IPS-18c (cell line): ENCODE measurements around the gene ZNF613.
"Not testable (repeated sequence)": the region's sequence is repeated elsewhere in the genome, so short reads cannot be mapped to it uniquely, and the experiment has no call there.

Experiments
- H3K4me3 ChIP-seq: 2 replicates; pipeline ENCODE4 v1.7.0; 2013; ENCODE audit warnings: low read depth, mild to moderate bottlenecking, low read length, moderate library complexity; ENCODE audit not compliant: insufficient read depth
- H3K9me3 ChIP-seq: one replicate; pipeline ENCODE4 v1.6.1; 2013; ENCODE audit warnings: mild to moderate bottlenecking, low read length, moderate library complexity; ENCODE audit not compliant: control insufficient read depth, insufficient read depth

The ZNF613 gene

DNA sequence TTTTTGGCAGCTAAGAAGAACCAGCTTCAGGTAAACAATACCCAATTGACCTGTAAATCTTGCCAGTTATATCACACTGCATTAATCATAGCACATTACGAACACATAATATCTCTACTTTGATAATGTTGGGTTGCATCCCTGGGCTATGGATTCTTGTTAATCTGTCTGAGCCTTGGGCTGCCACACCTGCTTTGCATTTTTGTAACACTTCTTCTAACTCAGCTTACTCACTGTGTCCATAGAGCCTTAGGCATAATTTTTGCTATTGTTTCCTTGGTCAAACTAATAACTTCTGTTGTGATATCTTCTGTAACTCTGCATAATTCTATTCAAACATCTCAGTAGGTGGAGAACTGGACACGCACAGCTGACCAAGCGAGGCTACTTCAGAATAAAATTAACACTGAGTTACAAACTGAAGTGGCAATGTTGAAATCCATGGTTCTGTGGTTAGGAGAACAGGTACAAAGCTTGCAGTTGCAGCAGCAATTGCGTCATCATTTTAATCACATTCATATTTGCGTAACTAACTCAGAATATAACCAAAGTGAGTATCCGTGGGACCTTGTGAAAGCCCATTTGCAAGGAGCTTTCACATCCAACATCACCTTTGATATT lies 53.0 kb downstream of the ZNF613 start:
- H3K9me3 ChIP-seq: peaks cover 4% of the 10 kb centered on the region
- H3K4me3 ChIP-seq: no peak overlapping the region

DNA sequence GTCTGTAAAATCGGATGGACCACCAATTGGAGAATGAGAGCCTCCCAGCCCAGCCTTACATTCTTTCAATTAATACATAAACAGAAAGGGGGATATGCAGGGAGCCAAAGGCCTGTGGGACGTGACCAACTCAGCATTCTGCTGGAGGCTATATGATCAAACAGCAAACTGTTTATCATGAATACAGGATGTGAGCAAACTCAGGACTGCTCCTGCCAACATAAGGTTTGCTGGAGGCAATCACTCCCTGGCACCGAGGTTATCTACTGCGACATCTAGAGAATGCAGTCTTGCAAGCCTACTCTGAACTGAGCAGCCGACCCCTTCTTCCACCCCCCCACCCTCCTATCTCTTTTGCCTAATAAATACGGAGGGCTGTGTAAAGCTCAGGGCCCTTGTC lies 53.7 kb downstream of the ZNF613 start:
- H3K4me3 ChIP-seq, H3K9me3 ChIP-seq: not testable (repeated sequence)

DNA sequence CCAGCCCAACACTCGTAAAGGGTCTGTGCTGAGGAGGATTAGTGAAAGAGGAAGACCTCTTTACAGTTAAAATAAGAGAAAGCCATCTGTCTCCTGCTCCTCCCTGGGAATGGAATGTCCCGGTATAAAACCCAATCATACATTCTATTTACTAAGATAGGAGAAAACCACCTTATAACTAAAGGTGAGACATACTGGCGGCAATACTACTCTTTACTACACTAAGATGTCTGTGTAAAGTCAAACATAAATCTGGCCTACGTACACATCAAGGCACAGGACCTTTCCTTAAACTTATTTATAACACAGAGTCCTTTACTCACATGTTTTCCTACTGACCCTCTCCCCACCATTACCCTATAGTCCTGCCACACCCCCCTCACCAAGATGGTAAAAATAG lies 56.1 kb downstream of the ZNF613 start:
- Histone ChIP-seq H3K4me3 (no peak overlapping the region), H3K9me3 (peaks cover 4% of the 10 kb centered on the region)

DNA sequence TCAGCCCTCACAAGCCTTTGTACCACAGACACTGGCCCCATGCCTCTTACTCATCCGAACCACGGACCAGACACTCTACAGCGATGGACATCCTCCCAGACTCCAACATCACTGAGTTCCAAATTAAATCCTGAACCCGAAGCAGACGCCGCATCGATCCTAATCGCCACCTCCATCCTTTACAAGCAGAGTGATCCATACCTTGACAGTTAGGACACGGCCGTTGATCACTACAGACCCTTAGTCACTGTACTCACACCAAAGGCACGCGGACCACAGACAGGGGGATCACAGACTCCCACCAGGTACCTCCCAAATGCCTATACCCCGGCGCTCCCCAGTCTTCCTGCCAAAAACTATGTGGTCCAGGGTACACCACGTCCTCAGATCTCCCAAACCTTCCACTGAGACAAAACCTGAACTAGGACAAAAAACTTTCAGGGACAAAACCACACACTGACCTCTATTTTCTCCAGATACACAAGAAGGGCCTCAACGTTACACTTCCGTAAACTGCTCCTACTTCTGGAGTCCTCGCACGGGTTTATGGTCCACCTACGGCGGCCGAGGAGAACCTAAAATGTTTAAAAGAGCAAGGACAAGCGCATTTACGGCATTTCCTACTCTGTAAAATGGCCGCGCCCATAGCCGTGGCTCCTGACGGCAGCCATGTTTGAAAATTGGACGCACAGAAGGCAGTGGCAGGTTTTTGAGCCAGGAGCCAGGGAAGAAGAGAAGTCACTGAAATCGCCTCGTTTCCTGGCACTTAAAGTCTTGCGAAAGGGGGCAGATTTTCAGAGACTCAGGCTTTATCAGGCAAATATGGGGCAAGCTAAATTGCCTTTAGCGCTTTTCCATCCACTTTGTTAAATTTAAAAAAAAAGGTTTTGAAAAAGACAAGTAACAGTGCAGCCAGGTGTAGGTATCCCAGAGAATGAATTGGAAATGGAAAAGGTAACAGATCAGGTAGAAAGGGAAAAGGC lies 59.3 kb downstream of the ZNF613 start, which contains the start of gene ZNF350:
Gene ZNF350 (minus strand): TSS at position 532 of the 983 bp plus-strand sequence. CDS start 12,480 bp downstream, outside the sequence.
- Histone ChIP-seq H3K9me3 (no peaks in the 10 kb centered on the region), H3K4me3 (peak within 1 kb of the TSS; percentile 72)

DNA sequence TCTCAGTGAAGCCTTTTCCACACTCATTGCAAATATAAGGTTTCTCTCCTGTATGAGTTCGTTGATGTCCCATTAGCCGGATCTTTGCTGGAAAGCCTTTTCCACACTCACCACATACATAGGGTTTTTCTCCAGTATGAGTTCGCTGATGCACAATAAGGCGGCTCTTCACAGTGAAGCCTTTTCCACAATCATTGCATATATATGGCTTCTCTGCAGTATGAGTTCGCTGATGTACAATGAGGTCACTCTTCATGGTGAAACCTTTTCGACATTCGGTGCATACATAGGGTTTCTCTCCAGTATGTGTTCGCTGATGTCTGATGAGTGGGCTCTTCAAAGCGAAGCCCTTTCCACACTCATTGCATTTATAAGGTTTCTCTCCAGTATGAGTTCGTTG lies 66.2 kb downstream of the ZNF613 start:
- peaks cover 16% of the 10 kb centered on the region for H3K9me3 ChIP-seq
- H3K4me3 ChIP-seq: no peak overlapping the region

DNA sequence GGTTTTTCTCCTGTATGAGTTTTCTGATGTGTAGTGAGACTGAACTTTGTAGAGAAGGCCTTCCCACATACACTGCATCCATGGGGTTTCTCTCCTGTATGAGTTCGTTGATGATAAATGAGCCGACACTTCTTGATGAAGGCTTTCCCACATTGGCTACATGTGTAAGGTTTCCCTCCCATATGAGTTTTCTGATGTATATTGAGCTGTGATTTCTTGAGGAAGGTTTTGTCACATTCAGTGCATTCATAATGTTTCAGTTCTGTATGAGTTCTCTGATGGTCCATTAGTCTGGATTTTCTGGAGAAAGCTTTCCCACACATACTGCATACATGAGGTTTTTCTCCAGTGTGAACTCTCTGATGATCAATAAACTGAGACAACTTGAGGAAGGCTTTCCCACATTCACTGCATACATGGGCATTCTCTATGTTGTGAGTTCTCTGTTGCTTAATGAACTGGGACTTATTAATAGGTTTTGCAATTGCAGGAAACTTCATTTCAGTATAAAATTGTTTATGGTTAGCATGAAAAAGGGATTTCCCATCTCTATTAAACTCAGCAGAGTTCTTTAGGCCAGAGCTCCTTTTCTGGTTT lies 66.9 kb downstream of the ZNF613 start:
- Histone ChIP-seq H3K4me3 (no peak overlapping the region), H3K9me3 (peaks cover 17% of the 10 kb centered on the region)
